ENCODE measurements around the gene NALCN.

- no peak for TF ChIP-seq CREB1 (IDR thresholded peaks at IDR 0.05; ENCODE audit: low read depth)
- no peak for TF ChIP-seq CTCF (IDR thresholded peaks at IDR 0.05 in 2 of 3, conservative IDR thresholded peaks at IDR 0.05 in 1 of 3; ENCODE audit: control insufficient read depth in 2 of 3, extremely low read depth in 1 of 3, insufficient read depth in 1 of 3, low read depth in 3 of 3, low read length in 3 of 3)
- no peak for TF ChIP-seq ZSCAN29 (IDR thresholded peaks at IDR 0.05)
- no peak for TF ChIP-seq CBFB (IDR thresholded peaks at IDR 0.05; ENCODE audit: low read depth)
- TF ChIP-seq TCF7 (IDR thresholded peaks at IDR 0.05; ENCODE audit: borderline replicate concordance), result no peak
- TF ChIP-seq ZNF274 (IDR thresholded peaks at IDR 0.05; ENCODE audit: insufficient read depth, insufficient read length), result no peak
- TF ChIP-seq NFYA (IDR thresholded peaks at IDR 0.05; ENCODE audit: borderline replicate concordance, low read depth, low read length), result no peak
- no peak for TF ChIP-seq GABPA (IDR thresholded peaks at IDR 0.05; ENCODE audit: low read depth)
- no peak for TF ChIP-seq ZBTB33 (IDR thresholded peaks at IDR 0.05)
- TF ChIP-seq CREM (IDR thresholded peaks at IDR 0.05; ENCODE audit: low read depth), result no peak
- no peak for TF ChIP-seq POLR2AphosphoS5 (IDR thresholded peaks at IDR 0.05; ENCODE audit: low read length)
- no peak for TF ChIP-seq YY1 (IDR thresholded peaks at IDR 0.05; ENCODE audit: low read depth, low read length)
Measured at GRCh38 chr13:101292711-101293110, 123.6 kb downstream of the NALCN start.
